ENCODE results near the gene BRAF. TPM values are rescaled to one million over a fixed set of nuclear protein-coding genes. Genes with fewer than 3 reads are reported as not detected.

Gene BRAF
- total and polyA plus RNA-seq, 8 donors: 5.2 to 21.7 (median 16.3) TPM

- DNase-seq (no peak), ATAC-seq (no peak), FAIRE-seq (no peak)
- no peak overlapping the region for H3K27ac ChIP-seq
- no peaks in the 10 kb centered on the region for H3K27me3 ChIP-seq
- intact Hi-C loops (cut with DNase I): no loop called here
- H3K4me3 ChIP-seq: no peak overlapping the region
- 64 to 71% methylated on average over 3 of the region's 3 CpGs for WGBS, 2 donors
- H3K9me3 ChIP-seq: no peaks in the 10 kb centered on the region
- no peak for TF ChIP-seq CTCF (IDR thresholded peaks at IDR 0.05)
- peaks cover 3 to 10% (median 6%) of the 10 kb centered on the region in 3 donors for H3K4me1 ChIP-seq
- no peaks in the 10 kb centered on the region for H3K36me3 ChIP-seq
Measured at GRCh38 chr7:140881507-140882228, 43.1 kb downstream of the BRAF start.

DNA sequence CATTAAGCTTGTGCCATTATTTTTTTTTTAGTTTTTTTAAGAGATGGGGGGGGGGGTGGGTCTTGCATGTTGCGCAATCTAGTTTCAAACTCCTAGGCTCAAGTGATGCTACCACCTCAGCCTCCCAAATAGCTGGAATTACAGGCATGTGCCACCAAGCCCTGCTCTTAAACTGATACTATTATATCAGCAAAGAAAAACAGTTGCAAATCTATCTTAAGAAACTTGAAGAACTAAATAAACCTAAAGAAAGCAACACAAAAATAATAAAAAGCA lies 47.5 kb downstream of the BRAF start:
- H3K27ac ChIP-seq: no peak overlapping the region
- H3K9me3 ChIP-seq: no peaks in the 10 kb centered on the region
- ATAC-seq (no peak), DNase-seq (no peak), FAIRE-seq (no peak)
- no peak for TF ChIP-seq CTCF (IDR thresholded peaks at IDR 0.05)
- H3K36me3 ChIP-seq: no peaks in the 10 kb centered on the region
- 100% methylated on average over 1 of the region's 1 CpG for WGBS, 2 donors
- no peaks in the 10 kb centered on the region for H3K27me3 ChIP-seq
- peaks cover 3 to 13% (median 9%) of the 10 kb centered on the region in 3 donors for H3K4me1 ChIP-seq
- intact Hi-C loops (cut with DNase I): no loop called here
- no peak overlapping the region for H3K4me3 ChIP-seq

DNA sequence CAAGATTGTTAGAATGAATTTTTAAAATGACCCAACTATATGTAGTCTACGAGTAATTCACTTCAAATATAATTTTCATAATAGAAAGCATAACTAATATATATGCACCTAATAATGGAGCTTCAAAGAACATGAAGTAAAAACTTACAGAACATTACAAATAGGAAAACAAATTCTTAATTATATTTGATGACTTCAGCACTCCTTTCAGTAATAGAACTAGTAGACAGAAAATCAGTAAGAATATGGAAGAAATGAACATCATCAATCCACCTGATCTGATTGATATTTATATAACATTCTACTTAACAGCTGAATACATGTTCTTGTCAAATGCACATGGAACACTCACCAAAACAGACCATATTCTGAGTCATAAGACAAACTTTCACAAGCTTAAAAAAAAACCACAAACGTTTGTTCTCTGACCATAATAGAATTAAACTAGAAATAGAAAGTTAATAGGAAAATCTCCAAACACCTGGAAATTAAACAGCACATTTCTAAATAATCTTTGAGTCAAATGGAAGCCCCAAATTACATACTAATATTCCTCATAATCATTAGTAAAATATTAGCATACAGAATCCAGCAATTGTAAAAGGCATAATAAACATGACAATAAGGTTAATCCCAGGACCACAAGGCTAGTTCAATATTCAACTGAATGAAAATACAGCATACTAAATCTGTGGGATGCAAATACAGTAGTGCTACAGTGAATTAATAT lies 48.0 kb downstream of the BRAF start:
- intact Hi-C loops (cut with DNase I): no loop called here
- Histone ChIP-seq H3K27ac (no peak overlapping the region), H3K4me3 (no peak overlapping the region), H3K27me3 (no peaks in the 10 kb centered on the region), H3K9me3 (no peaks in the 10 kb centered on the region), H3K4me1 (peaks cover 3 to 13% (median 9%) of the 10 kb centered on the region in 3 donors), H3K36me3 (no peaks in the 10 kb centered on the region)
- no peak for DNase-seq
- peak; percentile 26 for FAIRE-seq
- no peak for TF ChIP-seq CTCF (IDR thresholded peaks at IDR 0.05)
- peak in 2 of 4 donors; percentile 42 to 43 for ATAC-seq
- WGBS, 2 donors: 52 to 57% methylated on average over 2 of the region's 2 CpGs

DNA sequence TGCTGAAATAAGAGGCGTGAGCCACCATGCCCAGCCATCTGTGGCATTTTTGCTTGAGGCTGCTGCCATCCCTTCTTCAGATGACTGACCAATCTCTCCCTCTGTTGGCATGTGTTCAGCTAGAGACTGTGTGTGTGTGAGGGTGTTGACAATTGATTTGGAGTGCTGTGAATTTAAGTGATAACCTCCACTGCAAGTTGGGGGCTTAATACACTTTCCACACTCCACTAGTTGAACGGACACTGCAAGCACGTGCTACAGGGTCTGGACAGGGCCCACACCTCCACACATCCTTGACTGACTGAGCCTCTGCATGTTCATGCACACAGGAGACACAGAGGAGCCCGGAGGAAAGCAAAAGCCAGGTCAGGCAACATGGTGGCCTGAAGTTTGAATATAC lies 51.3 kb downstream of the BRAF start:
- Histone ChIP-seq H3K4me1 (peaks cover 8 to 17% (median 13%) of the 10 kb centered on the region in 3 donors), H3K9me3 (no peaks in the 10 kb centered on the region), H3K4me3 (no peak overlapping the region), H3K27me3 (no peaks in the 10 kb centered on the region), H3K36me3 (no peaks in the 10 kb centered on the region), H3K27ac (no peak overlapping the region)
- no peak for TF ChIP-seq CTCF (IDR thresholded peaks at IDR 0.05)
- intact Hi-C loops (cut with DNase I): no loop called here
- ATAC-seq (no peak), FAIRE-seq (no peak), DNase-seq (no peak)
- WGBS, 2 donors: 85 to 95% methylated on average over 4 of the region's 4 CpGs

GRCh38 chr7:140870003-140870402 lies 54.7 kb downstream of the BRAF start:
- Histone ChIP-seq H3K27me3 (no peaks in the 10 kb centered on the region), H3K4me3 (no peak overlapping the region), H3K27ac (no peak overlapping the region), H3K4me1 (peaks cover 0 to 9% (median 5%) of the 10 kb centered on the region in 3 donors), H3K36me3 (no peaks in the 10 kb centered on the region), H3K9me3 (no peaks in the 10 kb centered on the region)
- intact Hi-C loops (cut with DNase I): no loop called here
- TF ChIP-seq CTCF (IDR thresholded peaks at IDR 0.05): no peak
- no peak for ATAC-seq
- no peak for DNase-seq
- FAIRE-seq: peak; percentile 9
- 38 to 39% methylated on average over 1 of the region's 1 CpG for WGBS, 2 donors

Data from pancreas (tissue), 10 donors.